NCI-H510A treated with DMSO at 0.1 percent for 48 hours (cell line): ENCODE data around the gene OLFML3.
"Not testable (repeated sequence)": the region's sequence is repeated elsewhere in the genome, so short reads cannot be mapped to it uniquely, and the experiment has no call there.

Source experiments
- DNase-seq: peaks from one replicate; lab custom pipeline; 2025; lab: John Stamatoyannopoulos, UW

The OLFML3 gene

GRCh38 chr1:113978863-113979702 is at the start of gene OLFML3:
Gene OLFML3, plus strand, starts transcription at chr1:113979474. Its CDS starts 43 bp downstream, at chr1:113979517.
- DNase-seq, result peak; percentile 93

- DNase-seq, result peak; percentile 5
Measured at GRCh38 chr1:113929750-113930498, 49.4 kb upstream of the OLFML3 start.

- no peak for DNase-seq
Measured at GRCh38 chr1:113930499-113931161, 48.6 kb upstream of the OLFML3 start.

- DNase-seq, result no peak
Measured at GRCh38 chr1:113931451-113931851, 47.8 kb upstream of the OLFML3 start.

GRCh38 chr1:113934006-113934405 is 45.3 kb upstream of the OLFML3 start:
- no peak for DNase-seq

- DNase-seq, result no peak
Measured at GRCh38 chr1:113934511-113935055, 44.7 kb upstream of the OLFML3 start.

- DNase-seq, result no peak
Measured at GRCh38 chr1:113935176-113935575, 44.1 kb upstream of the OLFML3 start.

GRCh38 chr1:113935970-113936369 is 43.3 kb upstream of the OLFML3 start:
- no peak for DNase-seq

GRCh38 chr1:113937146-113937545 is 42.1 kb upstream of the OLFML3 start:
- no peak for DNase-seq

- DNase-seq, result no peak
Measured at GRCh38 chr1:113938192-113938591, 41.1 kb upstream of the OLFML3 start.

GRCh38 chr1:113940365-113941244 is 38.7 kb upstream of the OLFML3 start:
- DNase-seq, result no peak

- DNase-seq, result no peak
Measured at GRCh38 chr1:113941245-113941559, 38.1 kb upstream of the OLFML3 start.

- DNase-seq, result no peak
Measured at GRCh38 chr1:113942527-113942926, 36.7 kb upstream of the OLFML3 start.

- no peak for DNase-seq
Measured at GRCh38 chr1:113943028-113943811, 36.1 kb upstream of the OLFML3 start.

- no peak for DNase-seq
Measured at GRCh38 chr1:113945329-113945728, 33.9 kb upstream of the OLFML3 start.

GRCh38 chr1:113946112-113946511 is 33.2 kb upstream of the OLFML3 start:
- DNase-seq, result no peak

- peak; percentile 17 for DNase-seq
Measured at GRCh38 chr1:113946678-113947387, 32.4 kb upstream of the OLFML3 start.

GRCh38 chr1:113947388-113948107 is 31.7 kb upstream of the OLFML3 start:
- no peak for DNase-seq

GRCh38 chr1:113948151-113948550 is 31.1 kb upstream of the OLFML3 start:
- DNase-seq, result not testable (repeated sequence)
